GM18867 (cell line): ENCODE data around the gene TNFSF15.

Source experiments
- ATAC-seq: cut with Tn5 transposase; IDR thresholded peaks from one replicate; pipeline ENCODE4 v1.9.1; 2021; ENCODE audit warnings: mild to moderate bottlenecking, moderate library complexity; ENCODE audit not compliant: unreplicated experiment

Gene TNFSF15

DNA sequence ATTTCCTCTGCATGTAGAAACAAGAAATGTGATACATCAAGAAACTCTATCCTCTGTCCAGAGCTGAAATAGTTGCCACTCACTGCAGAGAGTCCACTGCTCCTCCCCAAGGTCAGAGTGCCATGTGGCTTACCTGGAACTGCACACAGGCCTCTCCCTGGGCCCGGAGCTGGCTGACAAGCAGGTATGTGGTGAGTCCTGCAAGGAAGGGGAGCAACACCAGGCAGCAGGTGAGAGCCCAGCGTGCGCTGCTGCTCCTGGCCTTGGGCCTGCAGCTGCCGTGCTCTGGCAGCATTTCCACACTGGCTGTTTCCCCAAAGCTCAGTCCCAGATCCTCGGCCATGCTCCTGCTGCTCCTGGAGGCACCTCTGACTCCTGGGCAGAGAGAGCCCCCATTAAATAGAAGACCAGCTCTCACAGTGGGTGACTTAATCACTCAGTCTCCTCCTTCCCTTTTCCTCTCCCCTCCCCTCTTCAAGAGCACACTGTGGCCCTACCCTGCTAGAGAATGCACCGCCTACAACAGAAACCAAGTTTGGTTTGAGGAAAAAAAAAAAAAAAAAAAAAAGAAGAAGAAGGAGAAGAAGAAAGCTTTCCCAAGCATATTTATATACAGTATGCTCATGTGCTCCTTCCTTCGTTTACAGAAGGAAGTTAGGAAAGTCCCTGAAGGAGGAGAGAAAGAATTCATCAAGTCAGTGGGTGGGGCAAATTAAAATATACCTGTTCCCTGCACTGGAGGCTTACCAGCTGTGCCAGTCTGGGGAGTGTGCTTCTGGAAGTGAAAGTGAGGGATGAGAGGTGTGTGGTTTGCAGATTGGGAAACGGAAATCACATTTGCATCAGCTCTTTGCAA lies at the start of gene TNFSF15:
TNFSF15 (minus strand) TSS at position 370 of the 856 bp plus-strand sequence; CDS start at position 343, 27 bp downstream.
- peak; percentile 94 for ATAC-seq

DNA sequence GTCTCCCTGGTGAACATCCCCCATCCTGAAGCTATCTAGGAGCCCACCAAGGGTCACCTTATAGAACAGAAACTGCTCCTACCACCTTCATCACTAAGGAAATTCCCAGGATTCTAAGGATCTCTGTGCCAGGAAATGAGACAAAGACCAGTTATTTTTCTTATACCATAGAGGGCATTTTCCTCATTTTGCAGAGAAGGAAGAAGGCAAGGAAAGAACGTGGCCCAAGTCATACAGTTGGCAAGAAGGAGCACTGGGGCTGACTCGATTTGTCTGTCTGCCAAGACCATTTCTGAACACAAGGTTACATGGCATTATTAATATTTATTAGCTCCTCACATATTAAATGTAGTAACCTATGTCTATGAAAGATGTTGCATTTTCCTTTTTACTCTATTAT lies 49.6 kb upstream of the TNFSF15 start:
- no peak for ATAC-seq

DNA sequence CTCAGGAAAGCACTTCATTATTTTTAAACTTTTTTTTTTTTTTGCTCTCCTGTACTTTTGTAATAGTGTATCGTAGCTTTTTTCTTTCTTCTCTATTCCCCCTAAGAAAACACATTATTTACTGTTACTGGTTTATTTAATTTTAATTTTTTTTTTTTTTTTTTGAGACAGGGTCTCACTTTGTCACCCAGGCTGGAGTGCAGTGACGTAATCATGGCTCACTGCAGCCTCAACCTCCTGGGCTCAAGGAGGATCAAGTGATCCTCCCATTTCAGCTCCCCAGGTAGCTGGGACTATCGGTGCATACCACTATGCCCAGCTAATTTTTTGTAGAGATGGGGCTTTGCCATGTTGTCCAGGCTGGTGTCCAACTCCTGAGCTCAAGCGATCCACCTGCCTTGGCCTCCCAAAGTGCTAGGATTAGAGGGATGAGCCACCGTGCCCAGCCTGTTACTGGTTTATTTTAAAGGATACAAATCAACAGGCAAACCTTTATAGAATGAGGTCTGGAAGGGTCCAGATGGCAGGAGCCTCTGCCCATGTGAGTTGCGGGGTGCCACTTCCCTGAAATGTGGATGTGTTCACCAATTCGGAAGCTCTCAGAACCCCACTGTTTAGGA lies 49.0 kb upstream of the TNFSF15 start:
- ATAC-seq, result no peak

DNA sequence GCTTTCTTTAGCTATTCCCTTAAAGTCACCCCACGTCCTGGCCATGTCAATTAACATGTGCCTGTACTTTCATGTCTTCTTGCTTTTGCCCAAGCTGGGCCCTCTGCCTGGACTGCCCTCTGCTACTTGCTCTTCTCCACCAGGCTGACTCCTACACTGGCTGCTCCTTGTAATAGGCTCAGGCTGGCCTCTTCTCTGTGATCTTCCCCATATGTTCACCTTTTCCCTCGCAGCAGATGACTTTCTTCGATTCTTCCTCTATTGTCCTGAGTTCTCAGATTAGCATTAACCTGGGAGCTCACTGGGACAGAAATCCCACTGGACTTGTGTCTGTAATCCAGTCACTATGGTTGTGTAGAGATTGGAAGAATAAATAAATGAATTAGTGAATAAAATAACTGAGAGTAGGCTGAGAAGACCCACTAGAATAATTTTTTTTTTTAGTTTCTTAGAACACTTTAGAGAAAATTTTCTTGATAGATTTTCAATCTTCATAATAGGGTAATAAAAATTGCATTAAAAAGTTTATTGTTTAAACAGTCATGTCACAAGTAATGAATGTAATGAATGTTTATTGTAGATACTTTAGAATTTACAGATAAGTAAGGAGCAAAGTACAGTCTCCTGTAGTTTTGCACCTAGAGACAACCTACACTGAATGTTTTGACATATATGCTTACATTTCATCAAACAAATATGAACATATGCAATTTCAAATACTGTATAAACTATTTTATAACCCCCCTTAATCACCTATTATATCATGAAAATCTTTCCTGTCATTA lies 47.4 kb upstream of the TNFSF15 start:
- no peak for ATAC-seq

DNA sequence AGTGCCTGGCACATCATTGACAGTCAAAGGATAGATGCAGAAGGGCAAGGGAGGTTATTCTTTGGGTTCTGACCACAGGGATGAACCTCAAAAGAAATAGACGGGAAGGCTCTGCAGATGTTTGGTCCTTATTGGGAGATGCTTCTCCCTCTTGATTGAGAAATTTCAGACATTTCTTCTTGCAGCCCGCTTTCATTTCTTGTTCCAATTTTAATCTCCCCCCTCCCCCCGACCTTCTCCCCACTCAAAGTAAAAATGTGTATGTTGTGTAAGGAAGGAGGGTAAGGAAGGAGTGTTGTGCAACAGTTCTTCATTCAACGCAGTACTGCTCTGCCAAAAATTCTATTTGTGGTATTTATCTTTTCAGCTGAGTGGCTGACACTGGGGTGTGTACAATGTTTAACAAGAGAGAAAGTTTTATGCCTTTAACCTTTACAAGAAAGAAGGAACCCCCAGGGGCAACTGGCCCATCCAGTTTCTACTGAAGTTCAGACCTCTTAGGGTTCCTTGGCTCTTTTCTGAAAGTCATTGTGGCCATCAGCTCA lies 46.3 kb upstream of the TNFSF15 start:
- ATAC-seq, result no peak

DNA sequence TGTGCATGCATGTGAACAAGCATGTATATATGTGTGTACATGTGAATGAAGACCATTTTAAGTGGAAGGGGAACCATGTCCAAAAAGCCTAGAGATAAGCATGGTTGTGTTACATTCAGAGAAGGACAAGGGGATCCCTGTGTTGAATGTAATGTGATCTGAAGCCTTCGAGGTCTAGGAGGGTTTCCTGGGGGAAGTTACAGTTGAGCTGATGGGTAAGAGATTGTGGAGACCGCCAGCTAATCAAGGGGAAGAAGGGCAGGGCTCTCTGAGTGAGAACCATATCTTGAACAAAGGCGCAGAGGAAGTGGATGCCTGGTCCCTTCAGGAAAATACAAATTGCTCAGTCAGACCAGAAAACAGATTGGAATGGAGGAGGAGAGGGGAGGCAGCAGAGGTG lies 45.5 kb upstream of the TNFSF15 start:
- no peak for ATAC-seq

DNA sequence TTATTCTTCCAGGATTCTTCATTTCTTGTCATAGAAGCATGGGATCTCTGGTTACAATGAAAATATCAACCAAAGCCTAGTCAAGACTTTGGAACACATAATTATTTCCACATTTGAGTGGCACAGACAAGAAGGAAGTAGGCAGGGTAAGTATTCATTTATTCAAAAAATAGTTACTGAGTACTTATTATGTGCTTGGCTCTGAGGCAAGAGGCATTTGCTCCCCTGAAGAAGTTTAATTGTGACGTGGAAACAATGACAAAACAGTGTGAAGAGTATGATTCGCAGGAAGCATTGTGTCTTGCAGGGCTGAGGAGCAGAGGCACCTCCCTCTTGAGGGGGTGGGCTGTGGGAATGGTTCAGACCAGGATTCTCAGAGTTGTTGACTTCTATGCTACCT lies 45.0 kb upstream of the TNFSF15 start:
- no peak for ATAC-seq

DNA sequence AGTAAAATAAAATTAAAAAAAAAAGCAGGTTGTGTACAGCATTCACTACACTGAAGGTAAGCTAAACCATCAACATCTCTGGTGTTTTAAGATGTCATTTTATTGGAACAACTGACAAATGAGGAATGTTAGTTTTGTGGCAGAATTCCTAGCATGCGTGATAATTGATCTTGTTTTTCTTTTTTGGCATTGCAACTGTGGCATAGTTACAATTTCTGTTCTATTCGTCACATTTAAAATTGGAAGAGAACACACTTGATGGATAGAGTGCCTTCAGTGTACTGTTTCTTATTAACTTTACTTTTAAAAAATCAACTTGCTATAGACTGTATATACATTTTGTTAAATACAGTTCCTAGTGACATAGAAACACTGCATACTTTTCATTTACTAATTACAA lies 43.6 kb upstream of the TNFSF15 start:
- no peak for ATAC-seq

DNA sequence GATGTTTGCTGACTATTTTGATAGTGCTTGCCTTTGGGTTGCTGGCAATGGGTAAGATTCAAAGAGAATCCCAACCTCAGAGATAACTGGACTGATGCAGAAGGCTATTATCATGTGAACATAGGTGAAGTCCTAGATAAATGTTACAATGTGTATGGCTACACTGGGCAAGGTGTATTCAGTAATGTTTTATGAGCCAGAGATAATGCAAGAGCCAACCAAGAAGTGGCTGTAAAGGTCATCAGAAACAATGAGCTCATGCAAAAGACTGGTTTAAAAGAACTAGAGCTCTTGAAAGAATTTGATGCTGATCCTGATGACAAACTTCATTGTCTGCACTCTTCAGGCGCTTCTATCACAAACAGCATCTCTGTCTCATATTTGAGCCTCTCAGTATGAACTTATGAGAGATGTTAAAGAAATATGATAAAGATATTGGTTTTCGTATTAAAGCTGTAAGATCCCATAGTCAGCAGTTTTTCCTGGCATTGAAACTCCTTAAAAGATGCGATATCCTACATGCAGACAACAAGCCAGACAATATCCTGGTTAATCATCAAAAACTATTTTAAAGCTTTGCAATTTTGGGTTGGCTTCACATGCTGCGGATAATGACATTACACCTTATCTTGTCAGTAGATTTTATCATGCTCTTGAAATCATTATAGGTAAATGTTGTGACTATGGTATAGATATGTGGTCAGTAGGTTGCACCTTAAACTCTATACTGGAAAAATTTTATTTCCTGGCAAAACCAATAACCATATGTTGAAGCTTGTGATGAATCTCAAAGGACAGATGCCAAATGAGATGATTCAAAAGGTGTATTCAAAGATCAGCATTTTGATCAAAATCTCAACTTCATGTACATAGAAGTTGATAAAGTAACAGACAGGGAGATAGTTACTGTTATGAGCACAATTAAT lies 41.9 kb upstream of the TNFSF15 start:
- no peak for ATAC-seq

DNA sequence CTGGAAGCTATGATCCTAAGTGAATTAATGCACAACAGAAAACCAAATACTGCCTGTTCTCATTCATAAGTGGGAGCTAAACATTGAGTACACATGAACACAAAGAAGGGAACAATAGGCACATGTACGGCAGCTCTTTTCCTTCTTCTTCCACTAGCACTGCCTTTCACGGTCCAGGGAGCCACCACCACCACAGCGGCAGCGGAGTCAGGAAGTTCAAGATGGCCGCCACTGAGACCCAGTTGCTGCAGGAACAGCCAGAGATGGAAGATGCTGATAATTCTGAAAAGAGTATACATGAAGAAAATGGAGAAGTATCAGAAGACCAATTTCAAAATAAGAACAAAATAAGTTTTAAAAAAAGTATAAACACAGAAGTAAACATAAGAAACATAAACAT lies 39.5 kb upstream of the TNFSF15 start:
- no peak for ATAC-seq

DNA sequence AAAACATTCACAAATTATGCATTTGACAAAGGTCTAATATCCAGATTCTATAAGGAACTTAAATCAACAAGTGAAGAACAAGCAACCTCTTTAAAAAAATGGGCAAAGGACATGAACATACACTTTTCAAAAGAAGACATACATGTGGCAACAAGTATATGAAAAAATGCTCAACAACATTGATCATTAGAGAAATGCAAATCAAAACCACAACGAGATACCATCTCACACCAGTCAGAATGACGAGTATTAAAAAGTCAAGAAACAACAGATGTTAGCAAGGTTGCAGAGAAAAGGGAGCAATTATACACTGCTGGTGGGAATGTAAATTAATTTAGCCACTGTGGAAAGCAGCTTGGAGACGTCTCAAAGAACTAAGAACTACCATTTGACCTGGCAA lies 38.9 kb upstream of the TNFSF15 start:
- ATAC-seq, result no peak

DNA sequence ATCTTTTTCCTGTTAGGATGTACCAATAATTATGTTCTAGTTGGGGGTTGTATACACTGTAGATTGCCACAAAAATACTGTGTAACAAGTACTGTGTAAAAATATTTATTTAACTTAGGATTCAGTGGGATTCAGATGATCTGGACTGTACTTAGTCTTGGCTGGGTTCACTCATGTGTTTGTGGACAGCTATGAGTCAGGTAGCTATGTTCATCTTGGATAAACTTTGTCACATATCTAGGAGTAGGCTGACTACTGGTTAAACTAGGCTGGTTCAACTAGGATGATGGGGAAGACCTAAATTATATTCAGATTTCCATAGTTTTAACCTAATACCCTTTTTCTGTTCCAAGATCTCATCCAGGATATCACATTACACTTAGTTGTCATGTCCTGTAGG lies 32.1 kb upstream of the TNFSF15 start:
- no peak for ATAC-seq

DNA sequence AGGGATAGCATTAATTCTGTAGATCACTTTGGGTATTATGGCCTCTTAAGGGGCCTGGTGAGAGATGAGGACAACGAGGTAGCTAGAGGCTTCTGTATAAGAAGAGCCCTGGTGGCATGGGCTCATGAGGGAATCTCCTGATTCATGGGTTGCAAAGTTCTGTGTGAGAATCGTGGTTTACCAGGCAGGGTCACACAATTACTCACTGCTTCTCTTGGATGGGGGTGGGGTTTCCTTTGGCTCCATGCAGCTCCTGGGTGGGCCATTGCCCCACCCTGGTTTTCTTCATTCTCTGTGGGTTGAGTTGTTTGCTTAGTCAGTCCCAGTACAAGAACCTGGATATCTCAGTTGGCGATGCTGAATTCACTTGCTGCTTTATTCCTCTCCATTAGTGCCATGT lies 30.9 kb upstream of the TNFSF15 start:
- no peak for ATAC-seq

DNA sequence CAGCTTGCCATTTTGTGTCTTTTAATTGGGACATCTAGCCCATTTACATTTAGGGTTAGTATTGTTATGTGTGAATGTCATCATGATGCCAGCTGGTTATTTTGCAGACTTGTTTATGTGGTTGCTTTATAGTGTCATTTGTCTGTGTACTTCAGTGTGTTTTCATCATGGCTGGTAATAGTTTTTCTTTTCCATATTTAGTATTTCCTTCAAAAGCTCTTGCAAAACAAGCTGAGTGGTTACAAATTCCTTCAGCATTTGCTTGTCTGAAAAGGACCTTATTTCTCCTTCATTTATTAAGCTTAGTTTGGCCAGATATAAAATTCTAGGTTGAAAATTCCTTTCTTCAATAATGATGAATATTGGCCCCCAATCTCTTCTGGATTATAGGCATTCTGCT lies 28.5 kb upstream of the TNFSF15 start:
- no peak for ATAC-seq

DNA sequence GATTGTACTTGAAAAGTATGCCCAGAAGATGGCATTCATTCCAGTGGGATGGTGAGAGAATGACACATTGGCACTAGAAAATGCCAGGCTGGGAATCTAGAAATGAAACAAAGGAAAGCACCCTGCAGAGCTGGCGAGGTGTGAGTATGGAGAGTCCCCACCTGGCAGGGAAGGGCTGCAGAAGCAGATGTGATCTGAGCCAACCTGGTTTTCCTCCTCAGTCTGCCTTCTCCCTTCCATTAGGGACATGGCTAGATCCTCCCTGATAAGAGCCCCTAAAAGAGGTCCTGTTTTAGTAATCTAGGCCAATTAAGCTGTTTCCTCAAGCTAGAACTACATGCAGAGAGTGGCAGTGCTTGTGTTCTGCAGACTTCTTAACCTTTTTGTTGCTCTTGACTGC lies 24.7 kb upstream of the TNFSF15 start:
- ATAC-seq, result no peak

DNA sequence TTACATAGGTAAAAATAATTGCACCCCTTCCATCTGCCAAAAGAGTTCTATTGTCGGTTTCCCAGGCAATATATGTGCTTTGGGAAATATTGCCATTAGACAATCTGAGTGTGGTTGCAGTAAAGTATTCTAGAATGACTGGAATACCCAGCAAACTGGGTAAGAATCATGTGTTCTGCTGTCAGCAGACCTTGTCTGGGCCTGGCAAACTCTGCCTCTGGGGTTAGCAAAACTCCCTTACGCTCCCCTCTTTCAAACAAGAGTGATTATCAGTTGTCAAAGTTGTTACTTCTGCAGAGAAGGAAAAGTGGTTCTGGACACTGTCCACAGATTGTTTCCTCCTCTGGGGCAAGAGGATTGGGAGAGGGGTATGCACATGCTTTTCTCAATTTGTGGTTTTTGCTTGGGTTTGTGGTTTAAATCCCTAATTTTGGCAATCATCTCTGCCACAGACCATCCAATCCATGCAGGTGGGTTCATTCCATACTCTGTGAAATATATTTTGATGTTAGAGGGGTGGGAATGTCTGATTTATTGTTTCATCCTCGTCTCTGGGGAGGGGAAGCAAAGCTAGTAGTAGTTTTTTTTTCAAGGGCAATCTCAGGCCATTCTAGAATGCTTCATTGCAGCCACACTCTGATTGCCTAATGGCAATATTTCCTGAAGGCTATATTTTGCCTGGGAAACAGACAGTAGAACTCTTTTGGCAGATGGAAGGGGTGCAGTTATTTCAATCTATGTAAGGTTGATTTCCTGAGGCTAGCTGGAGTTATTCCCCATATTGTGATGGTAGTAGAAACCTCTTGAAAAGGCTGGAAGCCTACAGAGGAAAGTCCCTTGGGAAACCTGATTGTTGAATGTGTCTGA lies 24.0 kb upstream of the TNFSF15 start:
- ATAC-seq, result no peak

DNA sequence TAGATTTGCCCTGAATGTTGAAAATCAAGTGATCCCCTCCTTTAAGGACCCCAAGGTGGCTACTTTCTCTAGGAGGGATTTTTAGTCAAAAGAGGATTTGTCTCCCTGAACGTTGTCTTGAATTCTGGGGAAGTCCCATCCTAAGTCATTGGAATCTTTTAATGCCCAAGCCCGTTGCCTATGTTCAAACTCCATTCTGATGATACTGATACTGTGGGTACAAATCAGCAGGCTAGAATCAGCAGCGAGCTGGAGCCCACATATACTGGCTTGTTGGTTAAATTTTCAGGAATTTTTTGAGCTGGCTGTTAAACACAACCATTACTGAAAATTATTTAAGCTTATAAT lies 22.4 kb upstream of the TNFSF15 start:
- ATAC-seq, result no peak

DNA sequence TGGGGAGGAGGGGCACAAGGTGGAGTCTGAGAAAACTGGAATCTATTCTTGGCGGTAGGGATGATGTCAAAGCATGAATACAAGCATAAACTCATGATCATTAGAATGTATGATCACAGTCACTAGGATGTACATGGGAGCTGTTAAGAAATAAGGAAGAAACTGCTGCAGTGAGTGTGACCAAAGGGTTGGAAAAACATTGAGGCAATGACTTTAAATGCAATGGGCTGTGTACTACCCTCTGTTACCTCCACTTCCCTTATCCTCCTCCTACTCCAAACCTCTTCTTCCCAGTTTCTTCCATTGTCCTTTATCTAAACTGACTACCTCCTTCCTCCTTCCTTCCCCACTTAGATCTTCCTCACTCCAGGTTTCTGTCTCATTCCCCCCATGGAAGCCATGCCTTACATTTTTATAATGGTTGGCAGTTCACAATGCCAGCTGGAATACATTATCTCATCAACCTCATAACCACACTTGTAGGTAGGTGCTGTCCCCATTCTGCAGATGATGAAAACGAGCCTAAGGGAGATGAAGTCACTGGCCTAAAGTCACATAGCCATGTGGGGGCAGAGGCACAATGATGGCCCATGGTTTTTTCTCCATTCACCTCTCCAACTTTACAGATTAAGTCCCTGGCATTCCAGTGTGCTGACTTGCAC lies 21.9 kb upstream of the TNFSF15 start:
- ATAC-seq, result no peak

DNA sequence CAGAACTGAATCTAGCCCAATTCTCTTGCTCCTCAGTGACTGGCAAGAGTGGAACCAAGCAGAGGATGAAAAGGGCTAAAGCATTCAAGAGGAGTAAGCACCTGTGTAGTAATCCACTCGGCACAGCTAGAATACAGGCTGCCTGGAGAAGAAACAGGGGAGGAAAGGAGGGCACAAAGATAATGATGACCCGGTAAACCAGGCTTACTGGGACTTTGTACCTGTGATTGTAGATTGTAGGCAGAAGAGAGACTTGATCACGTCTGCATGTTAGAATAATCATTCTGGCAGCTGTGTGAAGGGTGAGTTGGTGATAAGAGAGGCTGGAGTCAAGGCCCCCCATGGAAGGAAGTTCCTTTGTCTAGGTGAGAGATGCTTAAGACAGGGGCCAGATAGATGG lies 20.6 kb upstream of the TNFSF15 start:
- ATAC-seq, result no peak
